HCT116 (cell line): ENCODE measurements around the gene TMEM132C. TPM values are rescaled to one million over a fixed set of nuclear protein-coding genes. Genes with fewer than 3 reads are reported as not detected.

Experiments
- ATAC-seq: fragments of 200-7000 bp; cut with Tn5 transposase; 2 replicates; pipeline ENCODE4 v1.9.1; 2020; ENCODE audit warnings: mild to moderate bottlenecking, moderate library complexity
- BruUV-seq: library from RNA; stranded (reverse); fragments of 400-500 nt; replicated peaks from 2 replicates; lab custom pipeline; 2021; lab: Mats Ljungman, UMichigan
- CTCF ChIA-PET: fragments of 300-600 bp; sonication (Branson Sonifier 250); formaldehyde crosslinking; loops from one replicate; lab custom pipeline; 2021; ENCODE audit warnings: antibody characterized with exemption; lab: Charles Lee
- POLR2A ChIA-PET: fragments of 300-600, 350-600 bp; sonication (Branson Sonifier 250); formaldehyde crosslinking; loops from one replicate; lab custom pipeline; 2021; ENCODE audit warnings: antibody characterized with exemption; lab: Charles Lee
- RAD21 ChIA-PET, 2 experiments: fragments of 300-600 bp; sonication (Branson Sonifier 250); formaldehyde crosslinking; loops; one replicate each; lab custom pipeline; 2023; ENCODE audit warnings: low total read pairs in 2 of 2; ENCODE audit not compliant: uncharacterized antibody in 2 of 2, unreplicated experiment in 2 of 2, low non-redundant PET in 1 of 2; lab: Charles Lee
- DNase-seq: peaks from one replicate; pipeline ENCODE4 v3.0.0-alpha.2; 2010; ENCODE audit warnings: low read depth, low spot score
- H2AFZ ChIP-seq: fragments of 200-600 bp; shearing (Covaris generic), sonication (generic); 2 replicates; pipeline ENCODE4 v1.6.1; 2017; ENCODE audit warnings: low read depth, mixed run types, mixed read lengths, antibody characterized with exemption, low read length; ENCODE audit not compliant: poor library complexity, severe bottlenecking
- H3K27ac ChIP-seq: 2 replicates; pipeline ENCODE4 v1.5.1; 2012; ENCODE audit warnings: low read depth, low read length
- H3K27me3 ChIP-seq: fragments of 200-600 bp; sonication (generic); 2 replicates; pipeline ENCODE4 v1.6.1; 2016; ENCODE audit warnings: mixed run types, low read length, mixed read lengths; ENCODE audit not compliant: insufficient read depth
- H3K36me3 ChIP-seq, 2 experiments: fragments of 200-500 bp in 1 of 2; fragments of 200-600 bp in 1 of 2; sonication (Bioruptor generic) in 1 of 2; sonication (generic) in 1 of 2; 2 replicates each; pipeline versions ENCODE4 v1.5.1 to v1.6.1; 2014 to 2016; ENCODE audit warnings: low read length in 2 of 2, inconsistent platforms in 1 of 2, mixed read lengths in 1 of 2, mixed run types in 1 of 2; ENCODE audit not compliant: insufficient read depth in 2 of 2, control insufficient read depth in 1 of 2
- H3K4me1 ChIP-seq, 2 experiments: fragments of 200-600 bp in 1 of 2; sonication (generic) in 1 of 2; 2 replicates each; pipeline versions ENCODE4 v1.5.1 to v1.6.1; 2012 to 2017; ENCODE audit warnings: low read length in 2 of 2, inconsistent platforms in 1 of 2, mild to moderate bottlenecking in 1 of 2, mixed read lengths in 1 of 2, mixed run types in 1 of 2, moderate library complexity in 1 of 2; ENCODE audit not compliant: insufficient read depth in 2 of 2, control insufficient read depth in 1 of 2
- H3K4me2 ChIP-seq: fragments of 200-600 bp; sonication (generic); 2 replicates; pipeline ENCODE4 v1.6.1; 2017; ENCODE audit warnings: mixed run types, low read length, mixed read lengths
- H3K4me3 ChIP-seq, 2 experiments: fragments of 200-600 bp in 1 of 2; sonication (generic) in 1 of 2; replicated peaks in 1 of 2; 2 replicates each; pipeline ENCODE4 v1.5.1; 2011 to 2016; ENCODE audit warnings: low read length in 2 of 2, control low read depth in 1 of 2, low read depth in 1 of 2, mild to moderate bottlenecking in 1 of 2, mixed read lengths in 1 of 2, mixed run types in 1 of 2
- H3K79me2 ChIP-seq: fragments of 200-600 bp; sonication (generic); 2 replicates; pipeline ENCODE4 v1.6.1; 2017; ENCODE audit warnings: mild to moderate bottlenecking, mixed run types, low read length, moderate library complexity, mixed read lengths; ENCODE audit not compliant: insufficient read depth
- H3K9ac ChIP-seq: fragments of 200-600 bp; sonication (generic); 2 replicates; pipeline ENCODE4 v1.6.1; 2016; ENCODE audit warnings: low read length, mixed read lengths
- H3K9me2 ChIP-seq: fragments of 200-600 bp; sonication (generic), shearing (Covaris generic); 2 replicates; pipeline ENCODE4 v1.6.1; 2017; ENCODE audit warnings: mixed run types, mild to moderate bottlenecking, moderate library complexity; ENCODE audit not compliant: insufficient read depth
- H3K9me3 ChIP-seq, 2 experiments: fragments of 200-500 bp in 1 of 2; fragments of 200-600 bp in 1 of 2; sonication (Bioruptor generic) in 1 of 2; sonication (generic) in 1 of 2; 2 replicates each; pipeline ENCODE4 v1.6.1; 2014 to 2017; ENCODE audit warnings: low read length in 2 of 2, mixed read lengths in 2 of 2, inconsistent platforms in 1 of 2, low read depth in 1 of 2, mild to moderate bottlenecking in 1 of 2, mixed run types in 1 of 2, moderate library complexity in 1 of 2; ENCODE audit not compliant: control insufficient read depth in 1 of 2, insufficient read depth in 1 of 2
- H4K20me1 ChIP-seq: fragments of 200-600 bp; sonication (generic), shearing (Covaris generic); 2 replicates; pipeline ENCODE4 v1.6.1; 2017; ENCODE audit warnings: mixed run types, mild to moderate bottlenecking, moderate library complexity; ENCODE audit not compliant: insufficient read depth
- EGR1 ChIP-seq: IDR thresholded peaks from 2 replicates; pipeline ENCODE4 v1.6.1; 2012; ENCODE audit warnings: low read depth
- JUND ChIP-seq: IDR thresholded peaks from 2 replicates; pipeline ENCODE4 v1.6.1; 2012
- SRF ChIP-seq: IDR thresholded peaks from 2 replicates; pipeline ENCODE4 v1.6.1; 2012; ENCODE audit warnings: low read depth
- TCF7L2 ChIP-seq: IDR thresholded peaks from 2 replicates; pipeline ENCODE4 v1.7.0; 2011; ENCODE audit warnings: borderline replicate concordance, inconsistent platforms; ENCODE audit not compliant: insufficient read depth, insufficient read length; ENCODE audit errors: extremely low read depth
- ZBTB33 ChIP-seq: IDR thresholded peaks from 2 replicates; pipeline ENCODE4 v1.6.1; 2011; ENCODE audit warnings: mild to moderate bottlenecking, low read length, moderate library complexity; ENCODE audit not compliant: insufficient replicate concordance; ENCODE audit errors: extremely low read depth
- ZNF274 ChIP-seq: fragments of 200-500 bp; sonication (Bioruptor generic); IDR thresholded peaks from 2 replicates; pipeline ENCODE4 v1.6.1; 2014; ENCODE audit warnings: mild to moderate bottlenecking, low read depth, low read length, inconsistent platforms
- intact Hi-C: fragments of 100-400 bp; cut with micrococcal nuclease; formaldehyde crosslinking; loops from 2 replicates; pipeline ENCODE4 v1.10.0; 2022
- total RNA-seq: library from RNA; stranded (reverse); gene quantifications from one replicate; pipeline ENCODE4 v1.2.1, GENCODE V29; 2021; ENCODE audit not compliant: unreplicated experiment

TMEM132C gene
- total RNA-seq, 1 experiment from 2014 or later, result not detected

DNA sequence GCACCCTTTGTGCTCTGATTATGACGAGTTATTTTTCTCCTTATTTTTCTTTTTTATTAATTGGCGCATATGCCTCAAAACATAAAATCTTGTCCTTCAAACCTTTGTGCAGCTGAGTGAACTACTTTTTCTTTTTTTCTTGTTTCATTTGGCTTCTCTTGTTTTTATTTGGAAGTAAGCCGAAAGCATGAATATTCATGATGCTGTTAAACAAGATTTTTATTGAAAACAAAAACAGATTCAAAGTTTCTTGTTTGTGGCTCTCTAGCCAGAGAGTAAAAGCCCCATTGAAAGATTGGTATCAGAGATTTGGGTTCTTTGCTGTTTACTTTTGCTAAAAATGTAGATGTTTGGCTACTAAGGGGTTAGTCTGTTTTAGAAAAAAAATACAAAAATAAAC lies 183.8 kb downstream of the TMEM132C start:
- Histone ChIP-seq H3K27ac (no peak overlapping the region), H3K27me3 (no peaks in the 10 kb centered on the region), H3K4me2 (no peak overlapping the region), H3K9ac (no peak overlapping the region), H3K9me2 (no peaks in the 10 kb centered on the region), H2AFZ (no peak overlapping the region), H3K79me2 (no peaks in the 10 kb centered on the region), H3K36me3 (no peaks in the 10 kb centered on the region), H3K4me1 (no peaks in the 10 kb centered on the region), H3K9me3 (peaks cover 3 to 34% of the 10 kb centered on the region in 2 experiments; a peak in 2 of 4 replicates), H3K4me3 (no peak overlapping the region), H4K20me1 (no peaks in the 10 kb centered on the region)
- POLR2A ChIA-PET, result no interaction called here
- CTCF ChIA-PET, result no interaction called here
- TF ChIP-seq EGR1 (no peak), JUND (no peak), ZNF274 (no peak), TCF7L2 (no peak), ZBTB33 (no peak)
- ATAC-seq (no peak), DNase-seq (no peak)
- no TSS peak for BruUV-seq
- RAD21 ChIA-PET, result no interaction called here
- intact Hi-C loops, result no loop called here

- no TSS peak for BruUV-seq
- no peak overlapping the region for H3K4me3 ChIP-seq
- TF ChIP-seq SRF, result no peak
- no peak overlapping the region for H2AFZ ChIP-seq
- no peak overlapping the region for H3K9ac ChIP-seq
- RAD21 ChIA-PET, result no interaction called here
- H3K36me3 ChIP-seq, result no peaks in the 10 kb centered on the region
- intact Hi-C loops, result no loop called here
- ATAC-seq, result no peak
- POLR2A ChIA-PET, result no interaction called here
- H3K4me2 ChIP-seq, result no peak overlapping the region
- no peak overlapping the region for H3K27ac ChIP-seq
- no peaks in the 10 kb centered on the region for H3K9me2 ChIP-seq
- no peaks in the 10 kb centered on the region for H4K20me1 ChIP-seq
- no peaks in the 10 kb centered on the region for H3K27me3 ChIP-seq
- CTCF ChIA-PET, result no interaction called here
- peaks cover 7 to 19% of the 10 kb centered on the region in 2 experiments; a peak in 2 of 4 replicates for H3K9me3 ChIP-seq
- no peaks in the 10 kb centered on the region for H3K79me2 ChIP-seq
- H3K4me1 ChIP-seq, result no peaks in the 10 kb centered on the region
- no peak for DNase-seq
Measured at GRCh38 chr12:128455851-128456250, 188.9 kb downstream of the TMEM132C start.
